ENCODE measurements around the gene NPBWR2.

The NPBWR2 gene, protein sequence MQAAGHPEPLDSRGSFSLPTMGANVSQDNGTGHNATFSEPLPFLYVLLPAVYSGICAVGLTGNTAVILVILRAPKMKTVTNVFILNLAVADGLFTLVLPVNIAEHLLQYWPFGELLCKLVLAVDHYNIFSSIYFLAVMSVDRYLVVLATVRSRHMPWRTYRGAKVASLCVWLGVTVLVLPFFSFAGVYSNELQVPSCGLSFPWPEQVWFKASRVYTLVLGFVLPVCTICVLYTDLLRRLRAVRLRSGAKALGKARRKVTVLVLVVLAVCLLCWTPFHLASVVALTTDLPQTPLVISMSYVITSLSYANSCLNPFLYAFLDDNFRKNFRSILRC

DNA sequence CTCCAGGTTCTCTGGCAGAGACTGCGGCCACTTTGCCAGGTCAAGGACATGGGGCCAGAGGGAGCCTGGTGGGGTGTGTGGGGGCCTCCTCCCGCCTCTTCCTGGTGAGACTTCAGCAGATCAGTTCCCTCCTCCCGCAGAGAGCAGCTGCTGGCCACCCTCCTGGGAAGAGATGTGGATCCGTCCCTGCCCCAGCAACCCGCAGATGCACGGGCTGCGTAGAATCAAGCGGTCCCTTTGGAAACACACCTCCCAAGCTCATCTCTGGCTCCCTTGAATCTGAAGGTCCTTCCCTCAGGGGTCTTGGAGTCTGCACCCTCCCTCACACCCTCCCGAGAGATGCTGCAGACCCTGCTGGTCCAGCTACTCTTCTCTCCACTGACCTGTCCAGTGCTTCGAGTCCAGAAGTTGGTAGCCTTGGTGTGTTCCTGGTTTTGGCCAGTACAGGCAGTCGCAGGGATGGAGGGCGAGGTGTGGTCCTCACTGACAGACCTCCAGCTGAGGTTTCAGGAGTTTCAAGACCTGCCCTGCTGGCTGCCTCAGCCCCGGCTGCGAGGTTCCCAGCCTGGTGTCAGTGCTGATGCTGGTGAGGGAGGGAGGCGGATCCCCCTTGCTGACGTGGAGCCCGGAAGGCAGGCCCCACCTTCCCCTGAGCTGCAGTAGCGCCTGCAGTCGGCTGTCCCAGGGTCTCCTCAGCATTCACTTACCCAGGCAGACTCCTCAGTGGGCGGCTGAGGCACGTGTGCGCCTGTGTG is at the start of gene NPBWR2:
NPBWR2 (minus strand) TSS at position 585 of the 755 bp plus-strand sequence. CDS start 734 bp downstream, outside the sequence.
- no peak for DNase-seq
- TF ChIP-seq GATA1 (IDR thresholded peaks at IDR 0.05; ENCODE audit: low read depth, low read length) (no peak), POLR2A (IDR thresholded peaks at IDR 0.05; ENCODE audit: low read length) (no peak)

GRCh38 chr20:64156136-64156885 is 48.9 kb upstream of the NPBWR2 start:
- no peak for DNase-seq
- TF ChIP-seq POLR2A (IDR thresholded peaks at IDR 0.05; ENCODE audit: low read length): no peak
- TF ChIP-seq GATA1 (IDR thresholded peaks at IDR 0.05; ENCODE audit: low read depth, low read length): no peak

- TF ChIP-seq POLR2A (IDR thresholded peaks at IDR 0.05; ENCODE audit: low read length) (no peak), GATA1 (IDR thresholded peaks at IDR 0.05; ENCODE audit: low read depth, low read length) (no peak)
- DNase-seq: no peak
Observed at GRCh38 chr20:64155258-64156135, 48.1 kb upstream of the NPBWR2 start.

- DNase-seq: no peak
- no peak for TF ChIP-seq GATA1 (IDR thresholded peaks at IDR 0.05; ENCODE audit: low read depth, low read length)
Observed at GRCh38 chr20:64154590-64155257, 47.4 kb upstream of the NPBWR2 start.

DNA sequence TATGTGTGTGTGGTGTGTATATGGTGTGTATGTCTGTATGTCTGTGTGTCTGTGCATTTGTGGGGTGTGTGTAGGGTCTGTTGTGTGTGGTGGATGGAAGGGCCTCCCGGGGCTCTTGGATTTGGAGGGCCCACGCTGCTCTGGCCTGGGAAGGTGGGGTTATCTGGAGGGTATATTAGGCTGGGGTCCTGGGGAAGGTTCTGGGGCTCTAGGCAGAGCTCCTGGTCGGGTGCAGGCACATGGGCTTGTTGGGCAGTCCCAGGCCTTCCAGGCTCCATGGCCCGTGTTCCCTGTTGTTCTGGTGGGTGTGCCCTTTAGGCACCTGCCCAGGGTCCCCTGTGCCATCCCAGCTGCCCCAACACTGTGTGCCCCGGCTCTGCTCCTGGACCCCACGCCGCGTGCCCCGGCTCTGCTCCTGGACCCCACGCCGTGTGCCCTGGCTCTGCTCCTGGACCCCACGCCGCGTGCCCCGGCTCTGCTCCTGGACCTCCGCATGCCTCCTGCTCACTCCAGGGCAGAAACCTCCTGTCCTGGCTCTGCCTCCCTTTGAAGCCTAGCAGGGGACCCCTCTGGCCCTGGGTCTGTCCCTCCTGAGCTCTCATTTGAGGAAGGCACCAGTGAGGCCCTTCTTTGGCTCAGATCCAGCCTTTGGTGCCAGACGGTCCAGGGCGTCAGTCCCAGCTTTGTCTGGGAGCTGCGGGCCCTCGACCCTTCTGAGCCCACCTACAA is 46.7 kb upstream of the NPBWR2 start:
- TF ChIP-seq GATA1 (IDR thresholded peaks at IDR 0.05; ENCODE audit: low read depth, low read length): no peak
- TF ChIP-seq POLR2A (IDR thresholded peaks at IDR 0.05; ENCODE audit: low read length): no peak
- DNase-seq: no peak

DNA sequence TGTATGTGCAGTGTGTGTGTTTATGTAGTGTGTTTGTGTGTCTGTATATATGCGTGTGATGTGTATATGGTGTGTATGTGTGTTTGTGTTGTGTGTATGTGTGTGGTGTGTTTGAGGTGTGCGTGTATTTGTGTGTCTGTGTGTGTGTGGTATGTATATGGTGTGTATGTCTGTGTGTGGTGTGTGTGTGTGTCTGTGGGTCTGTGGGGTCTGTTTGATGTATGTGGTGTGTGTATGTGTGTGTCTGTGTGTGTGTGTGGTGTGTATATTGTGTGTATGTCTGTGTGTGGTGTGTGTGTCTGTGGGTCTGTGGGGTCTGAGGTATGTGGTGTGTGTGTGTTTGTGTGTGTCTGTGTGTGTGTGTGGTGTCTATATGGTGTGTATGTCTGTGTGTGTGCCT is 46.0 kb upstream of the NPBWR2 start:
- DNase-seq: no peak
- TF ChIP-seq POLR2A (IDR thresholded peaks at IDR 0.05; ENCODE audit: low read length) (no peak), GATA1 (IDR thresholded peaks at IDR 0.05; ENCODE audit: low read depth, low read length) (no peak)

- no peak for TF ChIP-seq GATA1 (IDR thresholded peaks at IDR 0.05; ENCODE audit: low read depth, low read length)
- no peak for TF ChIP-seq POLR2A (IDR thresholded peaks at IDR 0.05; ENCODE audit: low read length)
- DNase-seq: no peak
Observed at GRCh38 chr20:64152906-64153305, 45.5 kb upstream of the NPBWR2 start.

DNA sequence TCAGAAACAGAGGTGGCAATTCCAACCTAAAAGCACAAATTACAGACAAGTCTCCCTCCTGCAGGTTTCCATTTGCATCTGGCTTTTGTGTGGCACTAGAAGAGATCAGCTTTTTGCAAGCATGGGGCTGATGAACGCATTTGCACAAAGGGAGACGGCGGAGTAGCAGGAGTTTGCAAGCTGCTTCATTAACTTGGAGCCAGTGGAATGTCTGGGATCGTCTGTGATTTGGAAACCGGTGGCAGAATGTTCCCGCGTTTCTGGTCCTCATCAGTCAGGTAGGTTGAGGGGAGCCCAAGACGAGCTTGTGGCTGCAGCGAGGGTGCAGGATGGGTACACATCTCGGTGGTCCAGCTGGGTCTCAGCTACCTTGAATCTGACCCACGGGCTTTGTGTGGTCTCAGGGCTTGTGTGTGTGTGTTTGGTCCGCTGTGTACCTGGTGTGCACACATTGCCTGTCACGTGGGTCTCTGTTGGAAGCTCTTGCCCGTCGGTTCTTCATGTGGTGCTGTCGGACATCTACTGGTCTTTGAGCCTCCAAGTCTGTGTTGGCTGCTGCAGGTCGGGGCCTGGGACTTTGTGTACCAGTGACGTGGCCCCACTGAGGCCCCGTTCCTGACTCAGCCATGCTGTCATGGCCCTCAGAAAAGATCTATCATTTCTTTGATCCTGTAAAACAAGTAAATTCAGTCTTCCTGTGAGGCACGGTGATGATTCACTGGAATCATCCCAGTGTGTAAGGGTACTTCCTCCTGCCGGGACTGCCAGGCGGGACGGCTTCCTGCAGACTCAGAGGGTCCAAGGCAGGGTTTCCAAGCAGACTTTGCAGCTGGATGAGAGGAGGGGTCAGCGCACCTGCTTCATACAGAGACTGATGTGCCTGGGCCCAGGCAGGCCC is 44.5 kb upstream of the NPBWR2 start:
- DNase-seq: no peak

DNA sequence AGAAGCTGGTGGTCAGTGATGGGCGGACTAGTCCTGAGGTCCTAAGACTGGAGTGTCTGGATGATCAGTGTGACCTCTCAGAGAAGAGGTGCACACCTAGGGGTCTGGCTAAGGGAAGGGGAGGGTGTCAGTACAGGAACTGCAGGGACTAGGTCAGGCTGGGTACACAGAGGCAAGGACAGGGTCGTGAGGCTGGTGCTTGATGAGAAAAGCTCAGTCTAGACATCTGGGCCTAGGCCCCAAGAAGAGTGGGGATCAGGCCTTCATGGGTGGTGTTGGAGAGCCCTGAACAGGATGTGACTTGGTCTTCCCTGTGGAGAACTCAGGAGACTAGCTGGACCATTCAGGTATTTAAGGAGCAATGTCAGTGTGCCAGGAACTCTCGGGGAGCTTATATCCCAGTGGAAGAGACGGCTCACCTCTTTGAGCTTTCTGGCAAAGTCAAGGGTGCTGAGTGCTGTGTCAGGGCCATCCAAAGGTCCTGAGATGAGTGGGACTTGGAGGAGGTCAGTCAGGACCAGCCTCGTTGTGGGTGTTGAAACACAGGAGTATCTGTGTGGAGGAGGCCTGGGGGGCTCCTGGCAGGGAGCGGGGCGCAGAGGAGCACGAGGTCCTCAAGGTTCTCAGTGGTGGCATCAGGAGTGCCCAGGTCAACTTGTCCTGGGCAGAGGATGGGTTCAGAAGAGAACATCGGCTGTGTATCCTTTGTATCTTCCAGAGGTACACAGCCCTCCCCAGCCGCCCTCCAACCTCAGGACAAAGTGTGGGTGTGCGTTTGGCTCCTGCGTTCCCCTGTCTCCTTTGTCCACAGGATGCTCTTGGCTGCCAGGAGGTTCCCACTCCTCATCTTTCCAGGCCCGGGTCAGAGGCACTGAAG is 43.6 kb upstream of the NPBWR2 start:
- DNase-seq: no peak

More for the DNA sequence above, 44.5 kb upstream of the NPBWR2 start:
- TF ChIP-seq GATA1 (IDR thresholded peaks at IDR 0.05; ENCODE audit: low read depth, low read length) (no peak), POLR2A (IDR thresholded peaks at IDR 0.05; ENCODE audit: low read length) (no peak)

DNA sequence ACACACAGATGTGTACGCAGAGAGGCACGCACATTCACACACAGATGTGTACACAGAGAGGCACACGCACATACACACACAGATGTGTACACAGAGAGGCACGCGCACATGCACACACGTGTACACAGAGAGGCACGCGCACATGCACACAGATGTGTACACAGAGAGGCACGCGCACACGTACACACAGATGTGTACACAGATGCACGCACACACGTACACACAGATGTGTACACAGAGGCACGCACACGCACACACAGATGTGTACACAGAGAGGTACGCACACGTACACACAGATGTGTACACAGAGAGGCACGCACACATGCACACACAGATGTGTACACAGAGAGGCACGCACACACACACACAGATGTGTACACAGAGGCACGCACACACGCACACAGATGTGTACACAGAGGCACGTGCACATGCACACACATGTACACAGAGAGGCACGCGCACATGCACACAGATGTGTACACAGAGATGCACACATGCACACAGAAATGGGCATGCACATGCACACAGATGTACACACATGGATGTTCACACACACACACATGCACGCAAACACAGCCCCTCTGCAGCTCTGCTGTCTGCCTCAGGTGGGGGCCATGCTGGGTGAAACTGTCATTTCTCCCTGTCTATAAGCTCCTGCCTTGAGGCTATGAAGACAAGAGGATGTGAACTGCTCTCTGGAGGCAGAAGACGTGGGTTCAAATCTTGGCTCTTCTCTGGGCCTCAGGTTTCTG is 42.6 kb upstream of the NPBWR2 start:
- DNase-seq: no peak
- TF ChIP-seq POLR2A (IDR thresholded peaks at IDR 0.05; ENCODE audit: low read length) (no peak), GATA1 (IDR thresholded peaks at IDR 0.05; ENCODE audit: low read depth, low read length) (no peak)

More for the DNA sequence above, 43.6 kb upstream of the NPBWR2 start:
- TF ChIP-seq GATA1 (IDR thresholded peaks at IDR 0.05; ENCODE audit: low read depth, low read length) (no peak), POLR2A (IDR thresholded peaks at IDR 0.05; ENCODE audit: low read length) (no peak)
